HG03064 (cell line): Measurements from ENCODE around the gene TNFRSF14.

Experiments used
- ATAC-seq: cut with Tn5 transposase; IDR thresholded peaks from one replicate; pipeline ENCODE4 v1.9.1; 2021; ENCODE audit warnings: low read depth; ENCODE audit not compliant: unreplicated experiment

The TNFRSF14 gene

GRCh38 chr1:2596530-2597333 lies 40.6 kb downstream of the TNFRSF14 start:
- no peak for ATAC-seq

GRCh38 chr1:2597441-2598328 lies 41.5 kb downstream of the TNFRSF14 start:
- no peak for ATAC-seq

- no peak for ATAC-seq
Observed at GRCh38 chr1:2598329-2598931, 42.3 kb downstream of the TNFRSF14 start.

- ATAC-seq: no peak
Observed at GRCh38 chr1:2601721-2602303, 45.6 kb downstream of the TNFRSF14 start.

GRCh38 chr1:2602311-2602835 lies 46.2 kb downstream of the TNFRSF14 start:
- ATAC-seq: no peak

- ATAC-seq: no peak
Observed at GRCh38 chr1:2602866-2603520, 46.8 kb downstream of the TNFRSF14 start.

- ATAC-seq: no peak
Observed at GRCh38 chr1:2603521-2604155, 47.5 kb downstream of the TNFRSF14 start.

GRCh38 chr1:2604156-2604843 lies 48.1 kb downstream of the TNFRSF14 start:
- ATAC-seq: no peak

- no peak for ATAC-seq
Observed at GRCh38 chr1:2604844-2605508, 48.8 kb downstream of the TNFRSF14 start.

GRCh38 chr1:2605509-2606395 lies 49.6 kb downstream of the TNFRSF14 start:
- no peak for ATAC-seq

- ATAC-seq: no peak
Observed at GRCh38 chr1:2606396-2606880, 50.3 kb downstream of the TNFRSF14 start.

- ATAC-seq: no peak
Observed at GRCh38 chr1:2606881-2607621, 50.9 kb downstream of the TNFRSF14 start.

- no peak for ATAC-seq
Observed at GRCh38 chr1:2607641-2608091, 51.5 kb downstream of the TNFRSF14 start.

- ATAC-seq: no peak
Observed at GRCh38 chr1:2609319-2610035, 53.3 kb downstream of the TNFRSF14 start.

GRCh38 chr1:2610036-2610959 lies 54.1 kb downstream of the TNFRSF14 start:
- no peak for ATAC-seq
